K562 (cell line): ENCODE results near the gene PIH1D1. TPM values are rescaled to one million over a fixed set of nuclear protein-coding genes. Genes with fewer than 3 reads are reported as not detected.

Experiments used
- ARID1B ChIP-seq: fragments of 450-650 bp; IDR thresholded peaks from 2 replicates; pipeline ENCODE4 v1.6.1; 2016; ENCODE audit warnings: antibody characterized with exemption, mild to moderate bottlenecking, inconsistent platforms
- CEBPB ChIP-seq: fragments of 450-650 bp; IDR thresholded peaks from 2 replicates; pipeline ENCODE4 v1.6.1; 2016; ENCODE audit warnings: missing genetic modification characterization, missing compliant biosample characterization
- CLOCK ChIP-seq: fragments of 250-450 bp; sonication (Bioruptor Pico); IDR thresholded peaks from 2 replicates; pipeline ENCODE4 v1.4.0; 2020; ENCODE audit warnings: mild to moderate bottlenecking, moderate library complexity, borderline replicate concordance
- CREBBP ChIP-seq: IDR thresholded peaks from one replicate; pipeline ENCODE4 v1.6.1; 2012; ENCODE audit warnings: low read depth, mild to moderate bottlenecking, control low read depth, inconsistent platforms, low read length
- CSDE1 ChIP-seq, 2 experiments: fragments of 450-650 bp; IDR thresholded peaks; 2 replicates each; pipeline ENCODE4 v1.6.1; 2016; ENCODE audit warnings: mild to moderate bottlenecking in 1 of 2
- E2F4 ChIP-seq: sonication (generic); formaldehyde crosslinking; IDR thresholded peaks from 2 replicates; pipeline ENCODE4 v1.8.0; 2022; ENCODE audit warnings: mild to moderate bottlenecking, low read depth, missing genetic modification reagents
- GATAD2A ChIP-seq: fragments of 450-650 bp; IDR thresholded peaks from 2 replicates; pipeline ENCODE4 v1.6.1; 2017
- HDAC2 ChIP-seq: fragments of 450-650 bp; IDR thresholded peaks from 2 replicates; pipeline ENCODE4 v1.6.1; 2016; ENCODE audit warnings: mild to moderate bottlenecking
- NFXL1 ChIP-seq: fragments of 450-650 bp; formaldehyde crosslinking; IDR thresholded peaks from 2 replicates; pipeline ENCODE4 v1.4.0; 2021; ENCODE audit warnings: mild to moderate bottlenecking
- PHB ChIP-seq: fragments of 250-450 bp; sonication (Bioruptor Pico); IDR thresholded peaks from 2 replicates; pipeline ENCODE4 v1.5.0; 2021
- PHTF2 ChIP-seq: fragments of 250-450 bp; sonication (Bioruptor Pico); IDR thresholded peaks from 2 replicates; pipeline ENCODE4 v1.5.0; 2021; ENCODE audit warnings: mild to moderate bottlenecking
- SIN3A ChIP-seq, 2 experiments: fragments of 150-350 bp in 1 of 2; IDR thresholded peaks; 2 replicates each; pipeline ENCODE4 v1.6.1; 2011 to 2016; ENCODE audit warnings: borderline replicate concordance in 2 of 2, low read depth in 2 of 2, low read length in 2 of 2, mild to moderate bottlenecking in 2 of 2, moderate library complexity in 2 of 2; ENCODE audit not compliant: control insufficient read depth in 1 of 2
- STAT6 ChIP-seq: sonication (generic); formaldehyde crosslinking; IDR thresholded peaks from 2 replicates; pipeline ENCODE4 v1.8.1; 2023; ENCODE audit warnings: mild to moderate bottlenecking, missing genetic modification reagents
- TEAD1 ChIP-seq, 2 experiments: fragments of 450-650 bp in 1 of 2; sonication (generic) in 1 of 2; formaldehyde crosslinking; IDR thresholded peaks; 2 replicates each; pipeline versions ENCODE4 v1.4.0 to v1.8.0; 2020 to 2022; ENCODE audit warnings: mild to moderate bottlenecking in 2 of 2, missing genetic modification reagents in 1 of 2
- USF1 ChIP-seq: sonication (generic); formaldehyde crosslinking; IDR thresholded peaks from 2 replicates; pipeline ENCODE4 v1.9.0; 2022; ENCODE audit warnings: mild to moderate bottlenecking, missing genetic modification reagents
- ZFP30 ChIP-seq: fragments of 250-450 bp; sonication (Bioruptor Pico); IDR thresholded peaks from 2 replicates; pipeline ENCODE4 v1.8.0; 2022; ENCODE audit warnings: moderate library complexity, mild to moderate bottlenecking, inconsistent platforms, borderline replicate concordance
- ZNF232 ChIP-seq: sonication (generic); formaldehyde crosslinking; IDR thresholded peaks from 2 replicates; pipeline ENCODE4 v1.8.0; 2022; ENCODE audit warnings: mild to moderate bottlenecking, missing genetic modification reagents
- ZNF431 ChIP-seq: sonication (generic); formaldehyde crosslinking; IDR thresholded peaks from 2 replicates; pipeline ENCODE4 v1.8.0; 2022; ENCODE audit warnings: mild to moderate bottlenecking, missing genetic modification reagents
- ZNF740 ChIP-seq, 3 experiments: fragments of 200-800 bp in 1 of 3; sonication (Bioruptor generic) in 1 of 3; sonication (generic) in 1 of 3; formaldehyde crosslinking in 1 of 3; IDR thresholded peaks; 2 replicates each; pipeline versions ENCODE4 v1.6.1 to v1.8.0; 2016 to 2022; ENCODE audit warnings: mild to moderate bottlenecking in 2 of 3, missing compliant biosample characterization in 2 of 3, missing genetic modification characterization in 2 of 3, missing genetic modification reagents in 1 of 3
- polyA plus RNA-seq, 8 experiments: library from polyadenylated mRNA; depleted of rRNA in 4 of 8; stranded (reverse) in 5 of 8; unstranded in 3 of 8; fragments of >200 nt; fragmentation: Nextera tagmentation in 2 of 8; fragmentation: Illumina TruSeq in 1 of 8; extraction: Ambion mirVana in 2 of 8; extraction: Trizol in 1 of 8; gene quantifications; 2 replicates each; pipeline versions ENCODE4 v1.2.1 to v1.2.3, GENCODE V29; 2011 to 2014; ENCODE audit warnings: inconsistent platforms in 1 of 8, missing spikeins in 1 of 8
- total RNA-seq, 7 experiments: library from RNA; depleted of rRNA in 6 of 7; stranded (reverse); fragments of >200 nt in 6 of 7; fragmentation: Illumina TruSeq in 2 of 7; extraction: Trizol in 2 of 7; gene quantifications; 2 replicates each; pipeline versions ENCODE4 v1.2.1 to v1.2.3, GENCODE V29; 2011 to 2021; ENCODE audit warnings: low replicate concordance in 1 of 7

The PIH1D1 gene
- total and polyA plus RNA-seq, 9 of the 15 experiments (the other 6 are each of a cell fraction or from before 2014, with no cell fraction given), result 26.5 to 224 (median 137) TPM

DNA sequence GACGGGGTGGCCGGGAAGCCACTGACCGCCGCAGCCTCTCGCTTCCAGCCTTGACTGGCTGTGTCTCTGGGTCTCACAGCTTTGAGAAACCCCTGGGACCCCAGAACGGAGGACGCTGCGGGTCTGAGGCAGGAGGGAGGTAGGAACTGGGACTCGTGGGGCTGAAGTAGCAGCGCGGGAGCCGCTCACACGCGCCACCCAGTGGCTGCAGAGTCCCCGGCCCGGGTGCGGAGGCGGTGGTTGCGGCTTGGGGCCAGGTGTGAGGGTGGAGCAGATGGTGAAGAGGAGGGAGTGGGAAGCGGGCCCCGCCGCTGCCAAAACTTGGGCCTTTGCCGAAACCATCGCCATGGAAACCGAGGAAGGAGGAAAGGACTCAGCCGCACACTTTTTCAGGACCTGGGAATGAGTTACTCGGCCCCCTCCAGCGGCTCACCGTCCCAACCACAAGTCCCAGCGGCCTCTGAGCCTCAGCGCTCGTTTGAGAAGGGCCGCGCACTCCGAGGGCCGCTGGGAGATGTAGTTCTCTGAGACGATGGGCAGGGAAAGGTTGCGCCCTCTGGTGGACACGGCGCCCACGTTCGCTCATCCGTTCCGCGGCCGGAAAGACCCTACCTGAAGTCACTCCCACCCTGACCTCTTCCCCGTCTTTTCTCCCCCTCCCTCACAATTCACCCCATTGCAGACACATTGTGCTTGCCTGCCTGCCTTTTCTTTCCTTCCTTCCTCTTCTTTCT lies 8.1 kb downstream of the PIH1D1 start (continued):
- TF ChIP-seq PHB (CRISPR knock-in tag) (no peak), CEBPB (tag) (no peak), SIN3A (IDR thresholded peaks at IDR 0.05; ENCODE audit: borderline replicate concordance in 2 of 2, control insufficient read depth in 1 of 2, low read depth in 2 of 2, low read length in 2 of 2) (peak; percentile 58 to 66; a peak in 2 of 4 replicates), CLOCK (CRISPR knock-in tag) (no peak), TEAD1 (CRISPR knock-in tag; IDR thresholded peaks at IDR 0.05) (no peak), HDAC2 (0 out of 2 replicates have a peak, but pooled peaks have one; percentile 59), NFXL1 (CRISPR knock-in tag) (no peak), ARID1B (peak; percentile 54; the same call in 1 of the 2 replicates), STAT6 (CRISPR knock-in tag) (no peak), GATAD2A (peak; percentile 60; the same call in 1 of the 2 replicates), E2F4 (CRISPR knock-in tag) (peak; percentile 41; the same call in 1 of the 2 replicates), ZNF232 (CRISPR knock-in tag) (no peak), ZFP30 (CRISPR knock-in tag) (no peak), PHTF2 (CRISPR knock-in tag) (no peak), CREBBP (no peak), USF1 (CRISPR knock-in tag) (no peak), CSDE1 (IDR thresholded peaks at IDR 0.05) (no peak), ZNF431 (CRISPR knock-in tag) (0 out of 2 replicates have a peak, but pooled peaks have one; percentile 54), ZNF740 (CRISPR knock-in tag; IDR thresholded peaks at IDR 0.05) (no peak; the same call in 1 of the 2 replicates), ZNF740 (tag; IDR thresholded peaks at IDR 0.05) (no peak)
